Astrocyte (in vitro differentiated cells and primary cell): ENCODE results near the gene TMUB2.

ENCODE experiments used
- CTCF ChIP-seq: IDR thresholded peaks from 2 replicates; pipeline ENCODE4 v1.5.1; 2011; ENCODE audit warnings: low read depth, mild to moderate bottlenecking, inconsistent platforms, low read length, moderate library complexity; ENCODE audit not compliant: insufficient read depth
- EZH2 ChIP-seq: IDR thresholded peaks from 2 replicates; pipeline ENCODE4 v1.6.1; 2012; ENCODE audit warnings: mild to moderate bottlenecking, low read length, inconsistent platforms; ENCODE audit not compliant: insufficient read depth

- TF ChIP-seq CTCF, result no peak
- TF ChIP-seq EZH2, result no peak
Observed at GRCh38 chr17:44209786-44210341, 23.1 kb downstream of the TMUB2 start.
